Measurements from ENCODE around the gene ATXN10.

The ATXN10 gene

DNA sequence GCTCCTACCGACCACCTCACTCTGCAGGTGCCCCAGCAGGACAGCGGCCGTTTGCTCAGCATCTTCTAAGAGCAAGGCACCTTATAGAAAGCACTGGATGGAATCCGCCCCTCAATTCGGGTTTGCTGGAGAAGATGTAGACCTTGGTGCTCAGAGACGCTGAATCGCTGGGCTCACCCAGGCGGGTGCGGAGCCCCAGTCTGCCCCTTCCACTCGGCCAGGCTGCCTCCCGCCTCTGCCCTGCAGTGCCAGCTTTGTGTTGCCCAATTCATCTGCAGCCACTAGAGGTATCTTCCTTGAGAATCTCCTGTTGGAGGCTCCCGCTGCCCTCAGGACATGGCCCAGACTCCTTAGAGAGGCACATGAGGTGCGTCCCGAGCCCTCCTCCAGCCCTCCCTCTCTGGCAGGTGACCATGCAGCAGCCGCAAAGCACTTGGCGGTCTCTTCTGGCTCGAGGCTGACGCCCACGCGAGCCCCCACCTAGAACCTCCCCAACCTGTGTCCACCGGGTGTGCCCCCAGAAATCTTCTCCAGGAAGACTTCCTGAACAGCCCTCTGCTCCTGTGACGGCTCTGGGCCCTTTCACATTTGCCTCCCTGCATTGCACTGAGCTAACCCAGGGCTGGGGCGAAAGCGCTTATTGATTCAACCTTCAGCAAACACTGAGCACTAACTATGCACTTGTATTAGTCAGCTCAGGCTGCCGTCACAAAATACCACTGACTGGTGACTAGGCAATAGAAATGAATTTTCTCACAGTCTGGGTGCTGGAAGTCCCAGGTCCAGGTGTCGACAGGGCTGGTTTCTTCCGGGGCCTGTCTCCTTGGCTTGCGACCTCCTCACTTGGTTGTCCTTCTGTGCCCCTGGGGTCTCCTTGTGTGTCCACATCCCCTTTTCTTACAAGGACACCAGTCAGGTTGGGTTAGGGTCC, 187.9 kb downstream of the ATXN10 start:
- TF ChIP-seq, protein P1, sequence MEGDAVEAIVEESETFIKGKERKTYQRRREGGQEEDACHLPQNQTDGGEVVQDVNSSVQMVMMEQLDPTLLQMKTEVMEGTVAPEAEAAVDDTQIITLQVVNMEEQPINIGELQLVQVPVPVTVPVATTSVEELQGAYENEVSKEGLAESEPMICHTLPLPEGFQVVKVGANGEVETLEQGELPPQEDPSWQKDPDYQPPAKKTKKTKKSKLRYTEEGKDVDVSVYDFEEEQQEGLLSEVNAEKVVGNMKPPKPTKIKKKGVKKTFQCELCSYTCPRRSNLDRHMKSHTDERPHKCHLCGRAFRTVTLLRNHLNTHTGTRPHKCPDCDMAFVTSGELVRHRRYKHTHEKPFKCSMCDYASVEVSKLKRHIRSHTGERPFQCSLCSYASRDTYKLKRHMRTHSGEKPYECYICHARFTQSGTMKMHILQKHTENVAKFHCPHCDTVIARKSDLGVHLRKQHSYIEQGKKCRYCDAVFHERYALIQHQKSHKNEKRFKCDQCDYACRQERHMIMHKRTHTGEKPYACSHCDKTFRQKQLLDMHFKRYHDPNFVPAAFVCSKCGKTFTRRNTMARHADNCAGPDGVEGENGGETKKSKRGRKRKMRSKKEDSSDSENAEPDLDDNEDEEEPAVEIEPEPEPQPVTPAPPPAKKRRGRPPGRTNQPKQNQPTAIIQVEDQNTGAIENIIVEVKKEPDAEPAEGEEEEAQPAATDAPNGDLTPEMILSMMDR (IDR thresholded peaks at IDR 0.05; ENCODE audit: low read depth, low read length), result no peak
- no peak for TF ChIP-seq MYC (IDR thresholded peaks at IDR 0.05; ENCODE audit: low read depth, low read length)
- TF ChIP-seq, protein P2, sequence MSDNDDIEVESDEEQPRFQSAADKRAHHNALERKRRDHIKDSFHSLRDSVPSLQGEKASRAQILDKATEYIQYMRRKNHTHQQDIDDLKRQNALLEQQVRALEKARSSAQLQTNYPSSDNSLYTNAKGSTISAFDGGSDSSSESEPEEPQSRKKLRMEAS (IDR thresholded peaks at IDR 0.05; ENCODE audit: low read depth, low read length), result no peak
- no peak for TF ChIP-seq POLR2A (IDR thresholded peaks at IDR 0.05; ENCODE audit: extremely low read depth, insufficient read length)
- no peak for DNase-seq (ENCODE audit: low read depth)

DNA sequence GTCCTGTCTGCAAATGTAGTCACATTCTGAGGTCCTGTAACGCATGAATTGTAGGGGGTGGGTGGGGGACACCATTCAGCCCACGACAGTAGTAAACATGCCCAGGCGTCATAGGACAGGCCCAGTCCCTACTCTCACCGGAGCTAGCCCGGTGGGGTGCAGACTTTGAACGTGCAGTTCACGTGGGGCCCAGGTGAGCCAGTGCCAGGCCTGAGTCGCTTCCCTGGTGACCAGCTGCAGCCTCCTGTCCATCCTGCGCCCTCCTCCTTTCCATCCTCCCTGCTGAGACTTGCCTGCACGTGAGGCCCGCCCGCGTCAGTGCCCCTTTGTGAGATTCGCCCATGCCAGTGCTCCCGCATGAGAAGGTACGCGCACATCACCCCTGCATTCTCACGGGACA, 188.6 kb downstream of the ATXN10 start:
- no peak overlapping the region for H3K4me3 ChIP-seq (ENCODE audit: low read depth, low read length)
- DNase-seq (ENCODE audit: low read depth), result no peak
- TF ChIP-seq, protein P2 (IDR thresholded peaks at IDR 0.05; ENCODE audit: low read depth, low read length), result no peak
- TF ChIP-seq MYC (IDR thresholded peaks at IDR 0.05; ENCODE audit: low read depth, low read length), result no peak
- no peak for TF ChIP-seq POLR2A (IDR thresholded peaks at IDR 0.05; ENCODE audit: extremely low read depth, insufficient read length)
- TF ChIP-seq, protein P1 (IDR thresholded peaks at IDR 0.05; ENCODE audit: low read depth, low read length), result no peak

More for the DNA sequence above, 187.9 kb downstream of the ATXN10 start:
- H3K4me3 ChIP-seq (ENCODE audit: low read depth, low read length), result no peak overlapping the region

DNA sequence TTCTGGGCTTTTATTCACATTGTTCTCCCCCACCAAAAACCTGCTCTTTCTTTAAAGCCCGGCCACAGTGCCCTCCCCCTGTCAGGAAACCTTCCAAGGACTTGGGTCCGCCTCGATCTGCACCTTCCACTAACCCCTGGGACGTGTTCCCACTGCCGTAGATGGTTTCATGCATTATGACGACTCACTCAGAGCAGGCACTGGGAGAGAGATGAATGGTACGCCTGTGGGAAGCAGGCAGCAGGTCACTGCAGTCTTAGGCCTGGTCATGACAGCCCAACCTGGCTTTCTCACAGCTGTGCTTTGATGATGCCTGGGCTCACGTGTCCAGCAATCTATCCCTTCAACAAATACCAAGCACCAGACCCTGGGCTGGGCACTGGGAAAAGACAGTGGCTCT, 189.6 kb downstream of the ATXN10 start:
- no peak for DNase-seq (ENCODE audit: low read depth)
- H3K4me3 ChIP-seq (ENCODE audit: low read depth, low read length), result no peak overlapping the region
- no peak for TF ChIP-seq POLR2A (IDR thresholded peaks at IDR 0.05; ENCODE audit: extremely low read depth, insufficient read length)
- TF ChIP-seq, protein P1 (IDR thresholded peaks at IDR 0.05; ENCODE audit: low read depth, low read length), result no peak
- TF ChIP-seq, protein P2 (IDR thresholded peaks at IDR 0.05; ENCODE audit: low read depth, low read length), result no peak
- TF ChIP-seq MYC (IDR thresholded peaks at IDR 0.05; ENCODE audit: low read depth, low read length), result no peak

DNA sequence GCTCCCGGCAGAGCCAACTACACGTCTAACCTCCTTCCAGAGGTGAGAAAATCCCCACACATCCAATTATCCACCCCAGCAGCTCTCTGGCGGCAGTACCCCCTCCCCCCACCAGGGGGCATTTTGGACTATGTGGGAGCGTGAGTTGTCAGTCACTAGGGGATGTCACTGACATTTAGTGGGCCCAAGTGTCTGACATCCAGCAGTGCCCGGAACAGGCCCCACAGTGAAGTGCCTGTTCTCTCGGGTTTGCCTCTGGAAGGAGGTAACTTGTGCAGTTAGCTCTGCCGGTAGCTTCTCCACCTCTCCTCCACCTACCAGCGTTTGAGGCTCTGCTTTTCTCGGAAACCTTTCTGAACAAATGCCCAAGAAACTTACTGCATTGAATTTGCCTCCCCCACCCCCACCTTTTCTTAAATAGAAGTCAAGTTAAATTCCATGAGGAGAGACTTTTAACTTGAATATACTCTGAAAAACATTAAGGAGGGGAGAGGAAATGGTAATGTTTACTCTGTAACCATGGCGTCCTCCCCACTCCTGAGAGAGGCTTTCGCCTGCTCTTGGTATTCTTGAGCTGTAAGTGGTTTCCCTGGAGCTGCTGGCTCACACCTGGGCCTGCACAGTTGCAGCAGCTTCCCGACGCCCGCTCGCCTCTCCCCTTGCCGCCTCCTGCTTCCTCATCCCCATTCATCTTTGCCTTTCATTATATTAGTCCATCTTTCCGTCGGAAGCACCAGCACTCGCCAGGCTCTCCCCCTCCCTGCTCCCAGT, 192.5 kb downstream of the ATXN10 start:
- TF ChIP-seq, protein P2 (IDR thresholded peaks at IDR 0.05; ENCODE audit: low read depth, low read length), result no peak
- TF ChIP-seq, protein P1 (IDR thresholded peaks at IDR 0.05; ENCODE audit: low read depth, low read length), result peak; percentile 97
- peak; percentile 75 for DNase-seq (ENCODE audit: low read depth)
- H3K4me3 ChIP-seq (ENCODE audit: low read depth, low read length), result no peak overlapping the region

DNA sequence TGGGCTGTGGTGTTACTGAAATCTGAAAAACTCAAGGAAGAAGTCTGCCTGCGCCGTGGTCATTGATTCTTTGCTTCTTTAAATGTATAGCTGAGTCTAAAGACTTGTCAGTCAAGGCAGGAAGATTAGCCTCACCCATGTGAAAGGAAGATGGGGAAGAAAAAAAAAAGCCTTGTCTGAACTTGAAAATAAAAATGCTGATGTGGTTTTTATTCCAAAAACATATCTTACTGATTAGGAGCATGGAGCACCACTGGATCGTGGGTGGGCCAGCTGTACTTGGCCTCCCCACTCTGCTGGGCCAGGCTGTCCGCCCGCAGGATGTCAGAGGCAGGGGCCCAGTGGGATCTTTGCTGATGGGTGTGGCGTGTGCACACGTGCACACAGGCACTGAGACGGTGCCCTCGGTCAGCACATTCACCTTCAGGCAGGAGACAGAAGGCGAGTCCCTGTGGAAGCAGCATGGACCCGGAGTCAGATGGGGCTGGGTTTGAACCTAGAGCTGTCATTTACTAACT, 193.4 kb downstream of the ATXN10 start:
- DNase-seq (ENCODE audit: low read depth), result no peak
- TF ChIP-seq MYC (IDR thresholded peaks at IDR 0.05; ENCODE audit: low read depth, low read length), result no peak
- TF ChIP-seq, protein P1 (IDR thresholded peaks at IDR 0.05; ENCODE audit: low read depth, low read length), result no peak
- no peak overlapping the region for H3K4me3 ChIP-seq (ENCODE audit: low read depth, low read length)

All from NB4 (cell line).